OCI-LY7 (cell line): ENCODE results near the gene SHH. TPM values are rescaled to one million over a fixed set of nuclear protein-coding genes. Genes with fewer than 3 reads are reported as not detected.

Experiments
- BruUV-seq: library from RNA; stranded (reverse); fragments of 400-500 nt; replicated peaks from 2 replicates; lab custom pipeline; 2021; lab: Mats Ljungman, UMichigan
- CTCF ChIA-PET: fragments of 300-600 bp; sonication (Branson Sonifier 250); formaldehyde crosslinking; loops from one replicate; lab custom pipeline; 2022; ENCODE audit warnings: antibody characterized with exemption; ENCODE audit not compliant: unreplicated experiment; lab: Charles Lee
- POLR2A ChIA-PET: fragments of 300-600 bp; sonication (Branson Sonifier 250); formaldehyde crosslinking; loops from one replicate; lab custom pipeline; 2022; ENCODE audit warnings: antibody characterized with exemption; lab: Charles Lee
- DNase-seq: peaks from one replicate; pipeline ENCODE4 v3.0.0-alpha.2; 2015; ENCODE audit warnings: low spot score
- H2AFZ ChIP-seq: fragments of 200-600 bp; sonication (generic), shearing (Covaris generic); 2 replicates; pipeline ENCODE4 v1.6.1; 2014; ENCODE audit warnings: mild to moderate bottlenecking, antibody characterized with exemption, low read length, moderate library complexity
- H3K27ac ChIP-seq: fragments of 200-600 bp; sonication (generic); 2 replicates; pipeline ENCODE4 v1.5.1; 2014; ENCODE audit warnings: mixed run types, low read depth, mild to moderate bottlenecking, moderate library complexity, low read length, inconsistent platforms; ENCODE audit not compliant: poor library complexity, severe bottlenecking
- H3K36me3 ChIP-seq: fragments of 200-600 bp; sonication (generic); 2 replicates; pipeline ENCODE4 v1.6.1; 2014; ENCODE audit warnings: mild to moderate bottlenecking, antibody characterized with exemption, low read length, moderate library complexity, mixed read lengths; ENCODE audit not compliant: insufficient read depth
- H3K4me1 ChIP-seq: fragments of 200-600 bp; sonication (generic); 2 replicates; pipeline ENCODE4 v1.5.1; 2014; ENCODE audit warnings: mild to moderate bottlenecking, low read length; ENCODE audit not compliant: insufficient read depth, poor library complexity, severe bottlenecking
- H3K4me2 ChIP-seq: fragments of 200-600 bp; sonication (generic); 2 replicates; pipeline ENCODE4 v1.6.1; 2014; ENCODE audit warnings: mild to moderate bottlenecking, low read length
- H3K4me3 ChIP-seq: fragments of 200-600 bp; sonication (generic); 2 replicates; pipeline ENCODE4 v1.5.1; 2014; ENCODE audit warnings: mild to moderate bottlenecking, low read depth, low read length; ENCODE audit not compliant: poor library complexity, severe bottlenecking
- H3K79me2 ChIP-seq: fragments of 200-600 bp; sonication (generic); 2 replicates; pipeline ENCODE4 v1.6.1; 2016; ENCODE audit warnings: low read depth, mild to moderate bottlenecking, low read length, moderate library complexity, mixed read lengths; ENCODE audit not compliant: insufficient read depth
- H3K9me2 ChIP-seq: fragments of 200-600 bp; sonication (generic); 2 replicates; pipeline ENCODE4 v1.6.1; 2016; ENCODE audit warnings: mild to moderate bottlenecking, low read length, mixed read lengths; ENCODE audit not compliant: insufficient read depth
- H3K9me3 ChIP-seq: fragments of 200-600 bp; sonication (generic); 2 replicates; pipeline ENCODE4 v1.6.1; 2014; ENCODE audit warnings: mild to moderate bottlenecking, mixed run types, low read length, mixed read lengths
- H4K20me1 ChIP-seq: fragments of 200-600 bp; sonication (generic); 2 replicates; pipeline ENCODE4 v1.6.1; 2014; ENCODE audit warnings: mild to moderate bottlenecking, antibody characterized with exemption, low read length, moderate library complexity, mixed read lengths; ENCODE audit not compliant: insufficient read depth
- EZH2phosphoT487 ChIP-seq: fragments of 200-600 bp; sonication (generic); IDR thresholded peaks from 2 replicates; pipeline ENCODE4 v1.6.1; 2018; ENCODE audit warnings: low read depth, borderline replicate concordance, mild to moderate bottlenecking, mixed run types, antibody characterized with exemption, low read length, moderate library complexity, mixed read lengths
- intact Hi-C: fragments of 100-400 bp; cut with micrococcal nuclease; formaldehyde crosslinking; loops from one replicate; pipeline ENCODE4 v1.10.0; 2022; ENCODE audit not compliant: unreplicated experiment
- total RNA-seq, 2 experiments: library from RNA; depleted of rRNA in 1 of 2; stranded (reverse); fragments of >200 nt in 1 of 2; shearing (Covaris generic) in 1 of 2; gene quantifications; 2 replicates each; pipeline ENCODE4 v1.2.3, GENCODE V29; 2014 to 2022
- TF ChIP-seq, protein P1 (sequence below): fragments of 200-600 bp; sonication (generic); conservative IDR thresholded peaks from 2 replicates; pipeline ENCODE4 v1.5.1; 2014; ENCODE audit warnings: mild to moderate bottlenecking, antibody characterized with exemption, low read length, moderate library complexity, mixed read lengths

The SHH gene
- total RNA-seq, 2 experiments from 2014 or later, result not detected

DNA sequence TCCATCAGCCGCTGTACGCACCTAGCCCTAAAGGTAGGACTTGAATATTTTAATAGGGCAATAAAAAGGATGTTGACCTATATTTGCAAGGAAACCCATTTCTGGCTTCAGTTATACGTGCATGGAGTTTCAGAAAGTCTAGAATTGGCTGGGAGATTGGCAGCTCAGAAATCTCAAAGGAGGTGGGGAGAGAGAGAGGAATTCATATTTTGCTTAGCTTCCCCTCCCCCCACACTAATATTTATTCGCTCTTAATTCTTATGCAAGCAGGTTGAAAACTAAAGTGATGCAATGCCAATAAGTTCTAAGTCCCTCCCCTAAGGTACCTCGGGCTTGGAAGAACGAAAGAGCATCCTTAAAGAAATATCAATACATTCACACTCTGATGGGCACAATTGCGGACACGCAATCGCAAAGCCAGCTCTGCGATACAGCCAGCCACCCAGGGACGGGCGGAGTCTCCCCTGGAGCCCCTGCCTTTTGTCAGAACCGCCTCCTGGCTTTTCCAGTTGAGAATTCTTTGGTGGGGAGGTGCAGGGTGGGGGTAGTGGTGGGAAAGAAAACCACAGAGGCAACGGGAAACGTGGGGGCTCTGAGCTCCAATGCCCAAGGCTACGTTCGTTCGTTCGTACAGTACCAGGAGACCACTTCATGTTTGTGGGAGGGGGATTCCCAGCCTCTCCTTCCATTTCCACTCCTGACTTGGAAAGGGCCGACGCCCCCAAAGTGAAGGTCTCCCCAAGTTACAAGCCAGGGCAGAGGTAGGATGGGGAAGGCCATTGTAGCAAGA lies 1.3 kb downstream of the SHH start:
- H3K9me2 ChIP-seq, result no peaks in the 10 kb centered on the region
- intact Hi-C loops, result no loop called here
- no peaks in the 10 kb centered on the region for H3K4me1 ChIP-seq
- H3K27ac ChIP-seq, result no peak overlapping the region
- no TSS peak for BruUV-seq
- H3K4me2 ChIP-seq, result no peak overlapping the region
- POLR2A ChIA-PET, result no interaction called here
- no peaks in the 10 kb centered on the region for H3K79me2 ChIP-seq
- H3K4me3 ChIP-seq, result no peak overlapping the region
- H3K9me3 ChIP-seq, result no peaks in the 10 kb centered on the region
- H3K36me3 ChIP-seq, result no peaks in the 10 kb centered on the region
- no peak overlapping the region for H2AFZ ChIP-seq
- CTCF ChIA-PET, result no interaction called here
- TF ChIP-seq, protein P1, sequence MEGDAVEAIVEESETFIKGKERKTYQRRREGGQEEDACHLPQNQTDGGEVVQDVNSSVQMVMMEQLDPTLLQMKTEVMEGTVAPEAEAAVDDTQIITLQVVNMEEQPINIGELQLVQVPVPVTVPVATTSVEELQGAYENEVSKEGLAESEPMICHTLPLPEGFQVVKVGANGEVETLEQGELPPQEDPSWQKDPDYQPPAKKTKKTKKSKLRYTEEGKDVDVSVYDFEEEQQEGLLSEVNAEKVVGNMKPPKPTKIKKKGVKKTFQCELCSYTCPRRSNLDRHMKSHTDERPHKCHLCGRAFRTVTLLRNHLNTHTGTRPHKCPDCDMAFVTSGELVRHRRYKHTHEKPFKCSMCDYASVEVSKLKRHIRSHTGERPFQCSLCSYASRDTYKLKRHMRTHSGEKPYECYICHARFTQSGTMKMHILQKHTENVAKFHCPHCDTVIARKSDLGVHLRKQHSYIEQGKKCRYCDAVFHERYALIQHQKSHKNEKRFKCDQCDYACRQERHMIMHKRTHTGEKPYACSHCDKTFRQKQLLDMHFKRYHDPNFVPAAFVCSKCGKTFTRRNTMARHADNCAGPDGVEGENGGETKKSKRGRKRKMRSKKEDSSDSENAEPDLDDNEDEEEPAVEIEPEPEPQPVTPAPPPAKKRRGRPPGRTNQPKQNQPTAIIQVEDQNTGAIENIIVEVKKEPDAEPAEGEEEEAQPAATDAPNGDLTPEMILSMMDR, result no peak
- TF ChIP-seq EZH2phosphoT487, result no peak
- DNase-seq, result no peak
- no peaks in the 10 kb centered on the region for H4K20me1 ChIP-seq

- Histone ChIP-seq H3K4me2 (no peak overlapping the region), H3K4me3 (no peak overlapping the region), H2AFZ (no peak overlapping the region), H3K4me1 (no peaks in the 10 kb centered on the region), H4K20me1 (no peaks in the 10 kb centered on the region), H3K9me3 (no peaks in the 10 kb centered on the region), H3K27ac (no peak overlapping the region), H3K79me2 (no peaks in the 10 kb centered on the region), H3K9me2 (no peaks in the 10 kb centered on the region), H3K36me3 (no peaks in the 10 kb centered on the region)
- intact Hi-C loops, result no loop called here
- TF ChIP-seq EZH2phosphoT487, result no peak
- TF ChIP-seq, protein P1, result no peak
- BruUV-seq, result no TSS peak
- POLR2A ChIA-PET, result no interaction called here
- no peak for DNase-seq
- CTCF ChIA-PET, result no interaction called here
These were observed 2.1 kb downstream of the SHH start for GRCh38 chr7:155809947-155810769.
